Measurements from ENCODE around the gene ZBTB22.
"Not testable (repeated sequence)": the region's sequence is repeated elsewhere in the genome, so short reads cannot be mapped to it uniquely, and the experiment has no call there.

Gene ZBTB22

DNA sequence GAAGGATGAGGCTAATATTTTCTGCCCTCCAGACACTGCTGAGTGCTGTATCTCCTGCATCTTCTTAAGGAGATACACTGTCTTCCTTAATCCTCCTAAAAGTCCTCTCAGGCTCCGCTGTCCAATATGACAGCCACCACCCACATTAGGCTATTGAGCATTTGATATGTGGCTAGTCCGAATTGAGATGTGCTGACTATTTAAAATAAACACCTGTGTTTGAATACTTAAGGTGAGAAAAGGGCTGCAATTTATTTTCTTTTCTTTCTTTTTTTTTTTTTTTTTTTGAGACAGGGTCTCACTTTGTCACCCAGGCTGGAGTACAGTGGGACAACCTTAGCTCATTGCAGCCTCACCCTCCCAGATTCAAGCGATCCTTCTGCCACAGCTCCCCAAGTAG, 15.7 kb downstream of the ZBTB22 start:
- in situ Hi-C loops (cut with MboI; ENCODE audit: low sequenced_read_pairs), result no loop called here

DNA sequence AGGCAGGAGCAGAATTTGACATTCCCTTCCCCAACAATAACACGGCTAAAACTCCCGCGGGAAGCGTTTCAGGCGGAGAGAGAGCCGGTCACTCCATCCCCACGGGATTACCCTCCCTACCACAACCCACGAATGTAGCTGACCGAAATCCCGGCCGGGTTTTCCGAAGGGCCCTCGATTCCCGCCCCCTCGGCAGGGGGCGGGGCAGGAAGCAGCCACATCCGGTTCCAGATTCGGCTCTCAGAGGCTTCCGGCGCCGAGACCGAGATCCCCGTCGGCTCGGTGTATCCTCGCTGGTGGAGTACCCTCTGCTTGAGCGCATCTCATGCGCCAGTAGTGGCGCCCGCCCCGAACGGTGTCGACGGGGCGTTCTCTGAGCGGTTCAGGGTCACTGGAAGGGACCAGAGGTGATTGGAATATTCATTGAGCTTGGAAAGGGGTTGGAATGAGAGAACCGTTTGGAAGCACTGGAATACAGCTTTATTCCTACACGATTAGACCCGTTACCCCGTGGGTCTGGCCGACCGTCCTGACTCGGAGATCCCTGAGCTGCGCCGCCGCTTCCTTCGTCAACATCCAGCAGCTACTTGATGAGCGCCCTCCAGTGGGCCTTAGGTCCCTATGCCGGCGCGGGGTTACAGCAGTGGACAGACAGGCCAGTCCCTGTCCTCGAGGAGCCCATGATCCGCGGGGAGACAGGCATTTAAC, 18.2 kb downstream of the ZBTB22 start:
- in situ Hi-C loops (cut with MboI; ENCODE audit: low sequenced_read_pairs), result no loop called here

DNA sequence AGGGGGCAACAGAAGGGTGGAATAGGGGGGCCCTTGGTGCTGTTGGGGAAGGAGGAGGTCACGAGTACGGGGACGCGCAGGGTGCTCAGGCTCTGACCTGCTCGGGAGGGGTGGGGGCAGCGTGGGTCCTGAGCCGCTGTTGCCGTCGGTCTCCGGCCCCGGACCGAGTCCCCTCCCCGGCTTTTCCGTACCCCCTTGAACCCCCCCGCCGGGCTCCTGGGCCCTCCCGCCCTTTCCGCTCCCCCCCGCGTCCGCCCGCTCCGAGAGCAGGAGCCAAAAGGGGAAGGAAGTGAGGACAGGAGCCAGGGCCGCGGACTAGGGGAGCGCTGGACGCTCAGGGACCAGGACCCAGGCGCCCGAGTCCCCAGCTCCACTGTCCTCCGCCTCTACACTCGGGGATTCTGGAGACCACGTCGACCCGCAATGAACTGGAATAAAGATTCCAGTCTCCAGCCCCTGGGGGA, 18.7 kb downstream of the ZBTB22 start, which contains the start of gene RGL2:
Gene RGL2, minus strand, starts transcription at position 170 of the 464 bp plus-strand sequence. CDS start 332 bp downstream, outside the sequence.
- in situ Hi-C loops (cut with MboI; ENCODE audit: low sequenced_read_pairs), result no loop called here

DNA sequence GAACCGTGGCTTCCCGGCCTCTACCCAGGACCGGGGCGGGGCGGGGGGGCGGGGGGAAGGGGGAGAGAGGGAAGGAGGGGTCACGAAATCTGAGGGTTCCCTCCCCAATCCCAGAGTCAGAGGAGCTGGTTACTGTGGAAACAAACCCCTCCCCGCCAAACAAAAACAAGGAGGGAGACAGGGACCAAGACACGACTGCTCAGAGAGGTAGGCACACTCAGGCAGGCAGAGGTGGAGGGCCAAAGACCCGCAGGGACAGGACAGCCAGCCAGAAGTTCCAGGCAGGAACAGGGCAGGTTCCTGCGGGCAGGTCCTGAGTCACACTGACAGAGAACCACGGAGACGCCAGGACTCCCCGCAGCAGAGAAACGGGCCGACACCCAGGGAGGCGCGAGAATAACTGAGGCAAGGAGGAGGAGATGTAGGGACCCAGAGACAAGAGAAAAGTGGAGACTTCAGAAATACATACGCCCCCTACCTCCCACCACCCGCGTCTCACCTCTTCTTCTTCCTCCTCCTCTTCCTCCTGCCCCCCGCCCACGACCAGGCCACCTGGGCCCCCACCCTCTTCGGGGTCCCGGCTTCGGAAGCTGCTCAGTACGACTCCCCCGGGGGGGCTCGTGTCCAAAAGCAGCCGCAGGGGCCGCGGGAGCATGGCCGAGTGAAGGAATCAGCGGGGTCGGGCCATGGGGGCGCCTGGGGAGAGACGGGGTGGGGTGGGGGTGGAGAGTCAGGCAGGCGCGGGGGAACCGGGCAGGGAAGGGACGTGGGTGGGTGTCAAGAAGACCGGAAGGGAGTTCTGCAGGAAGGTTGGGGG, 19.4 kb downstream of the ZBTB22 start:
- in situ Hi-C loops (cut with MboI; ENCODE audit: low sequenced_read_pairs), result no loop called here

DNA sequence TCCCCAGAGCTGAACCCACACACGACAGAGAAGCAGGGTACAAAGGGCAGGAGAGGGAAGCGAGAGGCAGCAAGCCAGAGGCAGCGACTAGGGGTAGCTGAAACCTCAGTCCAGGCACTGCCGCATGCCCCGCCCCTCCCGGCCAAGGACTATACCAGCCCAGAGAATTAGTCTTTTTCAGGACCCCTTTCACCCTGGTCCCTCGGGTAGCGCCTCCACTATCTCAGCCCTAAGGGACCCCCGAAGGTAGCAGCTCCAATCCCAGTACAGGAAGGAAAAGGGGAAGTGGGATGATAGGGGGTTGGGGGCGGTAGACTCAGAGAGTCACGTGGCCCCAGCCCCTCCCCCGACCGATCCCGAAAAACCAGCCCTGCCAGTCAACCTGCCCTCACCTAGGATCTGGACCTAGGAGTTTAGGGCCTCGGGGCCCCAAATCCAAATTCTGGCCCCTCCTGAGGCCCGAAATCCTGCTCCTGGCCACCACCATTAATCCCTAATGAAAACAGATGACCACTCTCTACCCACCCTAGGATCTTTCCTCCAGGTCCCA, 20.1 kb downstream of the ZBTB22 start:
- in situ Hi-C loops (cut with MboI; ENCODE audit: low sequenced_read_pairs), result no loop called here

DNA sequence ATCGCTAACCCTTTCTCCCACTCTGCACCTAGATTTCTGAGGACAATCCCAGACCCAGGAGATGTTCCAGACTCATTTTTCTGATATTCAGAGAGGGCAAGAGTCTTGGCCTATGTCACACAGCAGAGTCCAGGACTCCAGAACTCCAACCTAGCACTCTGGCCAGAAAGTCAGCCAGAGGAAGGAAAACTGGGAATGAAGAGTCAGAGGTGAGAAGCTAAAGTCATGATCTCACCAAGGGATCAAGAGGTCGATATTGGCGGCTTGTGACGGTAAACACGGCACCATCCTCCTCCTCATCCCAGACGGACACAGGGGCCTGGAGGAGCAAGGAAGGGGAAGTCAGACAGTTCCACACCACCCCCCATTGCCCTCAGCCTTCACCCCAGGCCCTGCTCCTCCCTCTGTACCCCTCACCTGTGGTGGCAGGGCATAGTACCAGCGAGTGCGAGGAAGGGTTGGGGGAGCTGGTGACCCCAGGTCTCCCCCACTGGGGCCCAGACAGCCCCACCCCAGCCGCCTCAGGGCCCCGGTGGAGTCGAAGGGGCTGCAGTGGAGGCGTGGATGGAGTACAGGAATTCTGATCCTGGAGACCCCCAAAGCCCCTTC, 20.6 kb downstream of the ZBTB22 start:
- in situ Hi-C loops (cut with MboI; ENCODE audit: low sequenced_read_pairs), result no loop called here

DNA sequence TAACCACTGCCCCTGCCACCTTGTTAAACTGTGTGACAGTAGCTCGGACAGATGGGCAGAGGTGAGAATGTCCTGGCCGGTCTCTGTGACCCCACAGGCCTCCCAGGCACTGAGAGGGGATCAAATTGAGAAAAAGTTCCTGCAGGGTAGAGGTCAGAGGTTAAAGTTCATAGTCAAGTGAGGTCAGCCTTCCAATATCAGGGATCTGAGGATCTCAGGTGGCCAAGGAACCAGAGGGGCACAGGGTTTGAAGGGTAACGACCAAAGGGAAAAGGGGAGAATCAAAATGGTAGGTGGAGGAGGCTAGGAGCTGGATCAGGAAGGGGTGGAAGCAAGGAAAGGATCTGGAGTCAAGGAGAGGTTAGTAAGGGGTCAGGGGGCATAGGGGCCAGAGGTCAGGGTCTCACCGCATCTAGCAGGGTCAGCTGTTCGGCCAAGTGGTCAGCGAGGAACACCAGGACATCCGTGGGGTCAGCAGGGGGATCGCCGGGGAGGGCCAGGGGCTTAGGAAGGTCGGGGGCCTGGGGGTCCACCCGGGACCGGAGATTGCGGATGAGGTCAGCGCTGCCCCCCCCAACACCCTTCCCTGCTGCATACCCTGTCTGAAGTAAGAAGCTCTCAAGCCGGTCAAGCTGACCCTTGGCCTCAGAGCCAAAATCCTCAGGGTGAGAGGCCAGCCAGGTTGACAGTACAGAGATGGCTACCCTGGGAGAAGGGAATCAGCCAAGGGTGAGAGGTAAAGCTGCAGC, 21.7 kb downstream of the ZBTB22 start:
- in situ Hi-C loops (cut with MboI; ENCODE audit: low sequenced_read_pairs), result no loop called here

DNA sequence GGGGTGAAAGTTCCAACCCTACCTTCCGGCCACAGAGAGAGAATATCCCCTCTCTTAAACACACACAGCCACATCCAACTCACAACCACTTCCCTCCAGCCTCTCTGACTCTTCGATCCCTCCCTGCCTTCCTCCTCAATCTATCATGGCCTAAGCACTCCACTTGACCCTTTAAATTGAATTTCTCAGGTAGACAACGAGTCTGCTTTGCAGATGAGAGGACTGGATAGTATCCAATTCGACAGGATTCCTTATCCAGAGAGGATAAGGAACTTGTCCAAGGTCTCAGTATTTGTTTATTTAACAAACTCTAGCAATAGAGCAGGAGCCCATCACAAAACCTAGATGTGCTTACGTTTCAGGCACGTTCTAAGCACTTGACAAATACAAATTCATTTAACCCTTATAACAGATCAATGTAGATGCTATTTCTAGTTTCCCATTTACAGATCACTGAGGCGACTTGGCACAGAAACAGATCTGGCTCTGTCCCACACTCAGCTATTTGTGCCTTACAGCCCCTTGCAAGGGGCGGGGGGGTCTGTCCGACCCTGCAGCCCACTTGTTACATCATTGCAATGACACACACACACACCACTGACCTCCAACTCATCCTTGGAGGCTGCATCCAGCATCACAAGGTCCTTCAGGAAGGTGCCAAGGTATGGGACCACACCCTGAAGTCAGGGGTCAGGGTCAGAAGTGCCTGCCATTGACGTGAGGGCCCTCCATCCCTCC, 23.3 kb downstream of the ZBTB22 start:
- in situ Hi-C loops (cut with MboI; ENCODE audit: low sequenced_read_pairs), result no loop called here

DNA sequence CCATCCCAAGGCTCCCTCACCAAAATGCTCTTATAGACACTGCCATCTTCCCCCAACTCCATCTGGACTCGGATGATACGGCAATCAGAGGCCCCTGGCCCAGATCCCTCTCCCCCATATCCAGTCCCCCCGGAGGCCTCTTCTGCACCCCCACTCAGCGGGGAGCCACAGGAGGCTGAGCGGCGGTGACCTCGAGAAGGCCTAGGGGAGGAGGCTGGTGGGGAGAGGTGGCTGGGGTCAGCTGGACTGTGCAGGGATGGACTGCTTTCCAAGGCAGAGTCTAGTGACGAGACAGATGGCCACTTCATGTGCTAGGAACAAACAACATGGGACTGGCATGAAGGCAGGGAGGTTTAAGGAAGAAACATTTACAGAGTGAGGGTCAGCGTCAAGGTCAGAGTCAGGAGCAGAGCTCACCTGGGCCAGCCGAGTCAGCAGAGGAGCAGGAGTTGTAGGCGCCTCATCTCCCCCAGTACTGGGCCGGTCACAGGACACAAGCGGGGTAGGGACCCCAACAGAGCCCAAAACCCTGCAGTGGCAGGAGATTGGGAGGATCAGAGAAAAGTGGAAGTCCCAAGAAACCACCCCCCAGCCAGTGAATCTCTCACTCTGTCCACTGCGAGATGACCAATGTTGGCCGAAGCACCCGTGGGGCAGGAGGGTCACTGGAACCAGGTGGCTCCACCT, 24.4 kb downstream of the ZBTB22 start:
- in situ Hi-C loops (cut with MboI; ENCODE audit: low sequenced_read_pairs), result no loop called here

DNA sequence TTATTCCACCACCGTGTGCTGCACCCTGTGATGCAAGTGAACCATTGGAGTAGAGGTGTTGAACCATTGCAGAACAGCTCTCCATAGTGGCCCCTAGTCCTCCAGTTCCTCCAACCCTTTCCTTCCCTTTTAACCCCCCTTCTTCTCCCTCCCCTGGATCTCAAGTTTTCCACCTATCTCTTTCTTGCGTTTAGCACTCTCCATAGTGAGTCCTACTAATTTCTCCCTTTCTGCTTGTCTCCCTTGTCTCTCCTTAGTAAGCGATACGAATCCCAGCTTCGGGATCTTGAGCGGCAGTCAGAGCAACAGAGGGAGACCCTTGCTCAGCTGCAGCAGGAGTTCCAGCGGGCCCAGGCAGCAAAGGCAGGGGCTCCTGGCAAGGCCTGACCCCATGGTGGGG, 27.1 kb downstream of the ZBTB22 start:
- in situ Hi-C loops (cut with MboI; ENCODE audit: low sequenced_read_pairs), result no loop called here

DNA sequence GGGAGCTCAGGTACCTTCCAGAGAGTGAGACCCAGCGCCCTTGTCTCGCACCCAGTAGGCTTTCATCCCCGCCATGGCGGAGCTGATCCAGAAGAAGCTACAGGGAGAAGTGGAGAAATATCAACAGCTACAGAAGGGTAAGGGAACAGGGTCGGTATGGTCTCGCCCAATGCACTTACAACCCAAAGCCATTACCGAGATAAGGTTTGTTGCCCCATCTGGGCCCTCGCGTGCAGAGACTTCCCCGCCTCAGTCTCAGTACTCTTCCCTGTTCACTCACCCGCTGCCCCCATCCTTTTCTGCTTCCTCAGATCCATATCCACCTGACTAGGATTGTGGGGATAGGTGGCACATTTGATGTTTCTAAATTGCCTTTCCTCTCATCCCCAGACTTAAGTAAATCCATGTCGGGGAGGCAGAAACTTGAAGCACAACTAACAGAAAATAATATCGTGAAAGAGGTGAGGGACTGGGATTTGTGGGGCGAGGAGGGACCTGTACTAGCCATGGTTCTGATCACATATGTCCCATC, 27.7 kb downstream of the ZBTB22 start:
- in situ Hi-C loops (cut with MboI; ENCODE audit: low sequenced_read_pairs), result no loop called here

DNA sequence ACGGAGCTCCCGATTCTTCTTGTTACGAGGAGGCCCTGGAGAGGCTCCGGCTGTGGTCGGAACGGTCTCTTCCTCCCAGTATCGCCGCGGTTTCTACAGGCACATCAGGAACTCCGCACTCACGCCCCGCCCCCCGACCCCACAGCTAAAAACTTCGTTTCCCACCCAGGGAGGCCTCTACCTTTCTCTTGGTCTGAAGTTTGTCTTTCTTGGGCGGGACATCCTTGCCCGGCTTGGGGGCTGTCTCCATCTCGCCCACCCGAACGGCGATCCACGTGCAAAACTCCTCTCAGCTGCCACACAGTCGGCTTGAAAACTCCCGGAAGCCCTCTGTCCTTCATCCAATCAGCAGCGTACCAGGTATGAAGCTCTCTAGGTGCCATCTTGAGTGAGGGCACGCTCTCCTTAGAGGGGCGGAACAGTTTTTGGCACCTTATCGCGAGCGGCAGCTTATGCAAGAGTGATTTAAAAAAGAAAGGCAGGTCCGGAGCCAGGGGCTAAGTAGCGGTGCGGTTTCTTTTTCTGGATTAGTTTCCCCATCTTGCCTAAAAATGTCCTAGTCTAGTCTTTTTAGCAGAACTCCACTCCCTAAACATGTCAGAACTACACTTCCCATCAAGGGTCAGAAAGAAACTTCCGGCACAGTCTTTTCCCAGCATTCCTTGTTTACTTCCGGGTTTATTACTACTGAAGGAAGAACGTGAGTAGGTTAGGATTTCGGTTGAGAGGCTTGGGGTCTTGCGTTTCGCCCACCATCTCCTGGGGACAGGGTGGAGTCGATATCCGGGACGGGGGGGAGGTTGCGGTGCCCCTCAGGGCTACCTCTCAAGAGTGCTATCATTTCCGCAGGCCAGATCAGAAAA, 28.4 kb downstream of the ZBTB22 start, which contains the start of the genes PFDN6 and WDR46:
Gene PFDN6, plus strand, starts transcription at position 681 of the 863 bp plus-strand sequence. CDS start 256 bp downstream, outside the sequence.
Gene WDR46, minus strand, starts transcription at position 319 of the 863 bp plus-strand sequence. Its CDS starts 69 bp downstream, at position 250.
- in situ Hi-C loops (cut with MboI; ENCODE audit: low sequenced_read_pairs), result no loop called here

DNA sequence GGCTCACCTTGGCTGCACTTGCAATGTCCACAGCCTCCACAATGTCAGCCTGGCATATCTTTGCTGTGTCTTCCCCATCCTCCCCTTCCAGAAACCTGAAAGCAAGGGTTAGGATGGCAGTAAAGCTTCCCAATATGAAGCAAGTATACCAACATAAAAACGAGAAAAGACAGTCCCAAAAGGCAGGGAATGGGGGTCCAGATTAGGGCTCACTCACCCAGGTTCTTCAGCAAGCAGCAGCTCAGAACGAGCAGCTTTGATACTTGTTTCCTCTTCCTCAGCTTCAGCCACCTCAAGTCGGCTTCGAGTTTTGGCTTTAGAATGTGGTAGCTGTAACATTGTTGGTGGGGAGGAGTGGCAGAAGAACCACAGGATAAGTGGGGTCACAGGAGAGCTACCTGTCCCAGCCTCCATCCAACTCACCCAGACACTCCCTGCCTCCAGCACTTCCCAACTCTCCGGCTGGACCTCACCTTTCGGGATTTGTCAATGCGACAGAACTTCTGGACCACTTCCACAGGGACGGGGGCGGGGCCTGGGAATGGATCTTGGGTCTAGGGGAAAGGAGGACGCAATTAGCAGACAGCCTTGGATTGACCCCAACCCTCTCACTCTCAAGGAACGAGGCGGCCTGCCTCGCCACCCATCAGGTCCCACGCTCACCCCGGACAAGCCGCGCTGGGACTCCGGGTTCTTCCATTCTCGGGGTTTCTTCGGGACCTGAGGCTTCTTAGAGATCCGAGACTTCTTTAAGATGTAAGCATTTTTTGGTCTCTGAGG, 29.2 kb downstream of the ZBTB22 start:
- in situ Hi-C loops (cut with MboI; ENCODE audit: low sequenced_read_pairs), result no loop called here

DNA sequence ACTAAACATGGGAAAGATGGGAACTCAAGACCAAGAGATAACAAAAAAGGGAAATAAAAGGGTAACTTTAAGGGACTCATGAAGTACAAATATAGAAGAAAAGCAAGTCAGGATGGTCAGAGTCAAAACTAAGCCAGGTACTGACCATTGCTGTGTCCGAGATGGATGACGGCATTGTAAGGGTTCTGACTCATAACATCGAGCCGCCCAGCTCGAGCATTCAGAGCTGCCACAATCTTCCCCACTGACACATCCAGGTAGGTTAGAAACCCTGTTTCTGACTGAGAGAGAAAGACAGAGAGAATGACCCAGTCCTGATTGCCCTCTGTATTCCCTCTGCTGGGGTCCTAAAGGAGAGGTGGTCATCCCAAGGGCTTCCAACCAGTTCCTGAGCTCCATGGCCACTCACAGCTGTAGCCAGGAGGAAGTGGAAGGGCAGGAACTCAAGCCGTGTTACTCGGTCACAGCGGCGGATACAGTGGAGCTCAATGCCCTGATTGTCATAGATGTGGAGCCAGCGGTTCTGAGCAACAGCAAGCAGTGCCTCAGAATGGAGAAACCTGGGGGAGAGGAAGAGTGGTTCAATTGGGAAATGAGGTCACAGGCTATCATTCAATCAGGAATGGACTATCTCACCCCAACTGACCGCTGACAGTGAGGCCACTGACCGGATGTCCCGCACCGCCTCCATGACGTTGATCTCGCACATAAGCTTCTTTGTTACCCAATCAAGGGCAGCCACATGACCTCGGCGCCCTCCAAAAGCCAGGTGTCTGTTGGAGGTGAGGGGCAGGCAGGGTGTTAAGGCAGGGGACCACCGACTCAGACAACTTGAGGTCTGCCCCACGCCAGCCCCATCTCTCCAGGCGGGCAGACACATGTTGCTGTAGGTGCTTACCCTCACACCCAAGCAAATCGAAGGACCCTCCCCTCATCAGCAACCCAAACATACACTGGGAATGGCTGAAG, 30.3 kb downstream of the ZBTB22 start:
- in situ Hi-C loops (cut with MboI; ENCODE audit: low sequenced_read_pairs), result no loop called here

DNA sequence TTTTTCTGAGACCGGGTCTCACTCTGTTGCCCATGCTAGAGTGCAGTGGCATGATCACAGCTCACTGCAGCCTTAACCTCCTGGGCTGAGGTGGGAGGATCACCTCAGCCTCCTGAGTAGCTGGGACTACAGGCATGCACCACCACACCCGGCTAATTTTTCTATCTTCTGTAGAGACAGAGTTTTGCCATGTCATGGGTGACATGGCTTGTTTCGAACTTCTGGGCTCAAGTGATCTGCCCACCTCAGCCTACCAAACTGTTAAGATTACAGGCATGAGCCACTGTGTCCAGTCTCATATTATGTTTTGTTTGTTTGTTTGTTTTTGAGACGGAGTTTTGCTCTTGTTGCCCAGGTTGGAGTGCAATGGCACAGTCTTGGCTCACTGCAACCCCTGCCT, 32.3 kb downstream of the ZBTB22 start:
- in situ Hi-C loops (cut with MboI; ENCODE audit: low sequenced_read_pairs), result not testable (repeated sequence)

DNA sequence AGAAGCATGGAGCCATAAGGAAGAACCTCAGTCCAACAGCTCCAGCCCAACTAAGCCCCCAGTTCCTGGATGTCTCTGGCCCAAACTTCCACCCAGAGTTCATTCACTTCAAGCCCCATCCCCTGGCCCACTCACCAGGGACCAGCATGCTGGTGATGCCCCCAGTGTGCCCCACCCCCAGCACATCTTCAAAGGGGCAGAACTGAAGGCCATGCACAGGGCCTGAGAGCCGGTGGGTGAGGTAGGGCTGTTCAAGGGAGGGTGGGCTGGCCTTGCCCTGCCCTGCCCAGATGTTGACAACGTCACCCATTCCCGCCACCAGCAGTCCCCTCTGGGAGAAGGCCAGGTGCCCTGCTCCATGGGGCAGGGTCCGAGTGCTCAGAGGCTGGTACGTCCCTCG, 37.0 kb downstream of the ZBTB22 start:
- in situ Hi-C loops (cut with MboI; ENCODE audit: low sequenced_read_pairs), result no loop called here

Data from HL-60/S4 treated with phorbol 12-myristate 13-acetate at 8.2 ng/mL for 4 days and 3 days (cell line).